DND-41 (cell line): Measurements from ENCODE around the gene ZNF212.

ENCODE experiments used
- EZH2 ChIP-seq: IDR thresholded peaks from 3 replicates; pipeline ENCODE4 v1.6.1; 2012; ENCODE audit warnings: borderline replicate concordance, low read depth, mild to moderate bottlenecking, moderate library complexity, low read length, inconsistent platforms; ENCODE audit not compliant: severe bottlenecking
- TF ChIP-seq, protein P1 (sequence below): IDR thresholded peaks from 2 replicates; pipeline ENCODE4 v1.5.1; 2012; ENCODE audit warnings: borderline replicate concordance, low read length, moderate library complexity, mild to moderate bottlenecking; ENCODE audit not compliant: poor library complexity, severe bottlenecking; ENCODE audit errors: extremely low read depth

DNA sequence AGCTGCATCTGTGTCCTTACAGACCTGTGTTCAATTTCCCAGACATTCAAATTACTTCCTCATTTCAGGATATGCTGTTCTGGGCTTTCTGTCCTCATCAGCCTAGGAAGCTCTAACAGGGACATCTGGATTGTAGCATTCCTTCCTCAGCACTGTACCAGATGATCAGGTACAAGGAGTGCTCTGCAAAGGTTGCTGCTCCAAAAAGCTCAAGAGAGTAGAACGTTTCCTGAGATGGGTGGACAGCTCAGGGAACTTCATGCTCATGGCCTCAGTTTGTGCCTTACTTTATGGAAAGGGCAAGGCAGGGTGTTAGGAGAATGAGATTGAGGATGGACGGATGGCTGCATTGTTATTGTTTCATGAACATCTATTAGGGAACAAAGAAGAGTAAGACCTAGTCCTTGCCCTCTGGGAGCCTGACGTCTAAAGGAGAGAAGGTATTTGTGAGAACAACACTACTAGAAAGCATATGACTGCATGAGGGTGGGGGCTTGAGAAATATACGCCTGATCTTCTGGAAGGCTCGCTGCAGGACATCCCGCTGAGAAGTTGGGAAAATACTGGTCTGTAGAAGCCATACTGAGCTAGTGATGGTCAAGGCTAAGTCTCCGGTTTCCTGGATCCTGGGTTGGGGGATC is 10.5 kb upstream of the ZNF212 start:
- TF ChIP-seq, protein P1, sequence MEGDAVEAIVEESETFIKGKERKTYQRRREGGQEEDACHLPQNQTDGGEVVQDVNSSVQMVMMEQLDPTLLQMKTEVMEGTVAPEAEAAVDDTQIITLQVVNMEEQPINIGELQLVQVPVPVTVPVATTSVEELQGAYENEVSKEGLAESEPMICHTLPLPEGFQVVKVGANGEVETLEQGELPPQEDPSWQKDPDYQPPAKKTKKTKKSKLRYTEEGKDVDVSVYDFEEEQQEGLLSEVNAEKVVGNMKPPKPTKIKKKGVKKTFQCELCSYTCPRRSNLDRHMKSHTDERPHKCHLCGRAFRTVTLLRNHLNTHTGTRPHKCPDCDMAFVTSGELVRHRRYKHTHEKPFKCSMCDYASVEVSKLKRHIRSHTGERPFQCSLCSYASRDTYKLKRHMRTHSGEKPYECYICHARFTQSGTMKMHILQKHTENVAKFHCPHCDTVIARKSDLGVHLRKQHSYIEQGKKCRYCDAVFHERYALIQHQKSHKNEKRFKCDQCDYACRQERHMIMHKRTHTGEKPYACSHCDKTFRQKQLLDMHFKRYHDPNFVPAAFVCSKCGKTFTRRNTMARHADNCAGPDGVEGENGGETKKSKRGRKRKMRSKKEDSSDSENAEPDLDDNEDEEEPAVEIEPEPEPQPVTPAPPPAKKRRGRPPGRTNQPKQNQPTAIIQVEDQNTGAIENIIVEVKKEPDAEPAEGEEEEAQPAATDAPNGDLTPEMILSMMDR, result no peak
- no peak for TF ChIP-seq EZH2
